ENCODE data around the gene SUOX.

SUOX gene

DNA sequence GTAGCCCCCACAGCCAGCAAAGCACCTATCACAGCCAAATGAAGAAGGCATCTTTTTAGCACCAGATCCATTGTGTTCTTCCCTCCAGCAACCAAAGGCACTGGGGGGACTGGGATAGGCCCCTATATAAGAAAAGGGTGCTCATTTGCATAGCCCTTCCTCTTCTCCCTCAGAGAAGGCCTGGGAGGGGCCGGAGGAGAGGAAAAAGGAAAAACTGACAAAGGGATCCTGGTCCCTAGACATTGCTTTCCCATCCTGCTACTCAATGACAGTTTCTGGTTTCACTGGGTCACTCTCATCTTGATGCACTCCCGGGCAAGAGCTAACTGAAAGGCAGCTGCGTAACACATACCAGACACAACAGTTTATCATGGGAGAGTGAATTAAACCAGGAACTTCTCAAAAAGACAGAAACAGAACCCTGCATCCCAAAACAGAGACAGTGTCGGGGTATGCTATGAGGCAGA, 31.1 kb upstream of the SUOX start, which contains the start of gene PMEL:
Gene PMEL (minus strand): TSS at position 102 of the 467 bp plus-strand sequence. CDS start 31 bp downstream, at position 71.
- no peak for DNase-seq (ENCODE audit: extremely low read depth, low read depth)
- TF ChIP-seq, protein P1, sequence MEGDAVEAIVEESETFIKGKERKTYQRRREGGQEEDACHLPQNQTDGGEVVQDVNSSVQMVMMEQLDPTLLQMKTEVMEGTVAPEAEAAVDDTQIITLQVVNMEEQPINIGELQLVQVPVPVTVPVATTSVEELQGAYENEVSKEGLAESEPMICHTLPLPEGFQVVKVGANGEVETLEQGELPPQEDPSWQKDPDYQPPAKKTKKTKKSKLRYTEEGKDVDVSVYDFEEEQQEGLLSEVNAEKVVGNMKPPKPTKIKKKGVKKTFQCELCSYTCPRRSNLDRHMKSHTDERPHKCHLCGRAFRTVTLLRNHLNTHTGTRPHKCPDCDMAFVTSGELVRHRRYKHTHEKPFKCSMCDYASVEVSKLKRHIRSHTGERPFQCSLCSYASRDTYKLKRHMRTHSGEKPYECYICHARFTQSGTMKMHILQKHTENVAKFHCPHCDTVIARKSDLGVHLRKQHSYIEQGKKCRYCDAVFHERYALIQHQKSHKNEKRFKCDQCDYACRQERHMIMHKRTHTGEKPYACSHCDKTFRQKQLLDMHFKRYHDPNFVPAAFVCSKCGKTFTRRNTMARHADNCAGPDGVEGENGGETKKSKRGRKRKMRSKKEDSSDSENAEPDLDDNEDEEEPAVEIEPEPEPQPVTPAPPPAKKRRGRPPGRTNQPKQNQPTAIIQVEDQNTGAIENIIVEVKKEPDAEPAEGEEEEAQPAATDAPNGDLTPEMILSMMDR (IDR thresholded peaks at IDR 0.05; ENCODE audit: low read depth, low read length) = no peak

DNA sequence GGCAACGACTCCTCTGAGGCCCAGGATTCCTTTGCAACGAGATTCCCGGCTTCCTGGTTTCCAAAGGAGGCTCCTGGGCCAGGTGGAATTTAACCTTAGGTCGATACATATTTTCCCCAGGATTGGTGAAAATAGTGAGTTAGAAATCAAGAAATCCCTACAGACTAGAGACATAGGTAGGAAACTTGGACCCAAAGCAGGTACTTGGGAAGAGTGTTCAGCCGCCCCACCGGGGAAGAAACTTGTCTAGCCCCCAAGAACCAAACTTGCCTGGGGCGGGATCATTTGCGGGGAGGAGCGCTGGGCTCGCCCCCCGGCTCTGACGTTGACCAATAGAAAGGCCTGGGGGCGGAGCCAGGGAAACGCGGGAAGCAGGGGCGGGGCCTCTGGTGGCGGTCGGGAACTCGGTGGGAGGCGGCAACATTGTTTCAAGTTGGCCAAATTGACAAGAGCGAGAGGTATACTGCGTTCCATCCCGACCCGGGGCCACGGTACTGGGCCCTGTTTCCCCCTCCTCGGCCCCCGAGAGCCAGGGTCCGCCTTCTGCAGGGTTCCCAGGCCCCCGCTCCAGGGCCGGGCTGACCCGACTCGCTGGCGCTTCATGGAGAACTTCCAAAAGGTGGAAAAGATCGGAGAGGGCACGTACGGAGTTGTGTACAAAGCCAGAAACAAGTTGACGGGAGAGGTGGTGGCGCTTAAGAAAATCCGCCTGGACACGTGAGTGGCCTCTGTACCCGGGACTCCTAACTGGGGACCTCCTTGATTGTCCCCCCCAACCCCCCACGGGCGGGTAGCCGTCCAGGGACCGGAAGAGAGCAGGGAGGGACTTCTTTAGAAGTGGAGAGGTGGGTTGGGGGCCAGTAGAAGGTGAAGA, 30.4 kb upstream of the SUOX start, which contains the start of gene CDK2:
Gene CDK2 (plus strand): TSS at position 423 of the 874 bp plus-strand sequence. CDS start 179 bp downstream, at position 602.
- peak; percentile 31 for DNase-seq (ENCODE audit: extremely low read depth, low read depth)
- TF ChIP-seq, protein P1 (IDR thresholded peaks at IDR 0.05; ENCODE audit: low read depth, low read length) = no peak

DNA sequence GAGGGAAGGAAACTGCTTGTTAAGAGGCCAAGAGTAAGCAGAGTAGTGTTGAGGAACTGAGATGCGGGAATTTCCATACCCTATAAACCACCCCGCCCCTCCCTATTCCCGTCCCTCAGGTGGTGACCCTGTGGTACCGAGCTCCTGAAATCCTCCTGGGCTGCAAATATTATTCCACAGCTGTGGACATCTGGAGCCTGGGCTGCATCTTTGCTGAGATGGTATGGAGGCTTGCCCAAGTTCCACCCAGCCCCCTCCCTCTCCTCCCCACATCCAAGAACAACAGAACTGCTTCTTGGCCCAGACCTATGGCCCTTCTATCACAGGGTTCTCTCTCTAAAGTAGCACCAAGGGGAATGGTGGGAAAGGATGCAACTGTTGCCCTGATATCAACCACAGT, 27.7 kb upstream of the SUOX start:
- TF ChIP-seq, protein P1 (IDR thresholded peaks at IDR 0.05; ENCODE audit: low read depth, low read length) = no peak
- no peak for DNase-seq (ENCODE audit: extremely low read depth, low read depth)

DNA sequence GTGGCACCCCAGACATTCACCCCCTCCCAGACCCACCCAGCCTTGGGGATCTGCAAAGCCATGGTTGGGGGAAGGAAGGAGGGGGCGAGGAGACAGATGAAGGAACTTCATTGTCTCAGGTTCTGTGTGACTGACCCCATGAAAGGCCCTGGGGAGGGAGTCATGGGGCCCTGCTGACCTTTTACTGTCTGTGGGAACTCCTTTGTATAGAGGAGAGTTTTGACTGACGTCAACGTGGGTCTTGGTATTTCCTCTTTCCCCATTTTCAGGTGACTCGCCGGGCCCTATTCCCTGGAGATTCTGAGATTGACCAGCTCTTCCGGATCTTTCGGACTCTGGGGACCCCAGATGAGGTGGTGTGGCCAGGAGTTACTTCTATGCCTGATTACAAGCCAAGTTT, 26.3 kb upstream of the SUOX start:
- TF ChIP-seq, protein P1 (IDR thresholded peaks at IDR 0.05; ENCODE audit: low read depth, low read length) = no peak
- DNase-seq (ENCODE audit: extremely low read depth, low read depth) = no peak

DNA sequence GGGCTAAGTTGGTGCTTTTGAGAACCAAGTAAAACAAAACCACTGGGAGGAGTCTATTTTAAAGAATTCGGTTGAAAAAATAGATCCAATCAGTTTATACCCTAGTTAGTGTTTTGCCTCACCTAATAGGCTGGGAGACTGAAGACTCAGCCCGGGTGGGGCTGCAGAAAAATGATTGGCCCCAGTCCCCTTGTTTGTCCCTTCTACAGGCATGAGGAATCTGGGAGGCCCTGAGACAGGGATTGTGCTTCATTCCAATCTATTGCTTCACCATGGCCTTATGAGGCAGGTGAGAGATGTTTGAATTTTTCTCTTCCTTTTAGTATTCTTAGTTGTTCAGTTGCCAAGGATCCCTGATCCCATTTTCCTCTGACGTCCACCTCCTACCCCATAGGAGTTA, 25.0 kb upstream of the SUOX start:
- no peak for DNase-seq (ENCODE audit: extremely low read depth, low read depth)
- TF ChIP-seq, protein P1 (IDR thresholded peaks at IDR 0.05; ENCODE audit: low read depth, low read length) = no peak

DNA sequence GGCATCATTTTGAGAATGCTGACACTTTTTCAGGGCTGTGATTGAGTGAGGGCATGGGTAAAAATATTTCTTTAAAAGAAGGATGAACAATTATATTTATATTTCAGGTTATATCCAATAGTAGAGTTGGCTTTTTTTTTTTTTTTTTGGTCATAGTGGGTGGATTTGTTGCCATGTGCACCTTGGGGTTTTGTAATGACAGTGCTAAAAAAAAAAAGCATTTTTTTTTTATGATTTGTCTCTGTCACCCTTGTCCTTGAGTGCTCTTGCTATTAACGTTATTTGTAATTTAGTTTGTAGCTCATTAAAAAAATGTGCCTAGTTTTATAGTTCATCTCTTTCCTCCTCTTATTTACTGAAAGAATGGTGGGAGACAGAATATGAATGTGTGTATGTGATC, 24.6 kb upstream of the SUOX start:
- no peak for DNase-seq (ENCODE audit: extremely low read depth, low read depth)

More for the DNA sequence above, 24.6 kb upstream of the SUOX start:
- TF ChIP-seq, protein P1 (IDR thresholded peaks at IDR 0.05; ENCODE audit: low read depth, low read length) = no peak

Measured in AG09319 (cell line).